ENCODE results near the gene RAD1.

RAD1 gene

GRCh38 chr5:34916518-34916917, 1.2 kb upstream of the RAD1 start:
- no peak for DNase-seq (ENCODE audit: low read depth)

- peak; percentile 7 for DNase-seq (ENCODE audit: low read depth)
Observed at GRCh38 chr5:34915856-34916192, 520 bp upstream of the RAD1 start.

DNA sequence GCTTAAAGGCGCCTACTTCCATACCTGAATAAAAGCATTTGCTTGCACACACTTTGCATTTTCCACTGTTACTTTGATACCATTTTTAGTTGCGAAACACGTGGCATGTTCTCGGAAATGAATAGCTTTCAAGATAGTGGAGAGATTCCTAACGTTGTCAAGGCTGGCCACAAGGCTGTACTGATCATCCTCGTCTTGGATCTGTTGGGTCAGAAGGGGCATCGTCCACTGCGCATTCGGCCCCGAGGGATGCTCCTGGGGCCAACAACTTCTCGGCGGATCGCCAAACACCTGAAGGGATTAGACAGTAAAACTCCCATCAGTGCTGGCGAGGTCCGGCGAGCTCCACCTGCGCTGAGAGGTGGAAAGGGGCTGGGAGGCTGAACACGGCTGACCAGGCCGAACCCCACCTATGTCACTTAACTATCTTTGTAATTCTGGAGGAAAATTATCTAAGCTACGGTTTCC, 599 bp downstream of the RAD1 start:
- DNase-seq (ENCODE audit: low read depth): peak; percentile 19

DNA sequence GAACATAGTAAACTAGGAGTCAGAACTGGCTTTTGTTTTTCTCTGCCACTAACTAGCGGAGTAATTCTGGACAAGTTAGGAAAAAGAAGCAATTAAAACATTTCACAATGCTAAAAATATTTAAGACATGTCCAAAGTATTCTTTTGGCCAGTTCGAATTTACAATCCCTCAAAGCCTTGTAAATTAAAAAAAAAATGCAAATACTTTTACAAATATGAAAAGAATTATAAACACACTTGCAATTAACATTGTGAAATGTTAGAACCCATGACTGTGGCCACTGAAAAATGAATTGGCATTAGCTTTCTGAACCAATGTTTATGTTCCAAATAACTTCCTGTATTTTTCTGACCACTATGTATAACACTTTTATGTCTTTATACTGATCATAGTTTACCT, 2.2 kb downstream of the RAD1 start:
- no peak for DNase-seq (ENCODE audit: low read depth)

DNA sequence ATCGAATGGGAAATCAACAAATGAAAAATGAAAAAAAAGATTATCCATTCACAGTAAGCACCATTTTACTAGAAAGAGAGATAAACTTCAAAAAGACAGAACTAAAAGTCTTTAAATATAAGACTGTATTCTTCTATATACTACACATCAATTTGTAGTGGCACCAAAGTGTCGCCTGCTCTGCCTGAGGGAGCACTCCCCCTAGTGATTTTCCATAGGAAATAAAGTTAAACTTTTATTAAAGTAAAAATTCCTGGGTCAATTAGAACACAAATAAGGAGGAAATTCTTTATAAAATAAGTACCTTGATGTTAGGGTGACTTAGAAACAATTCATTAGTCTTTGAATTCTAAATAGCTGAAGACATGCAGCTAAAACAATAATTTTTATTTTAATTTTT, 9.7 kb downstream of the RAD1 start:
- DNase-seq (ENCODE audit: low read depth): no peak

- no peak for DNase-seq (ENCODE audit: low read depth)
Observed at GRCh38 chr5:34903260-34903659, 12.0 kb downstream of the RAD1 start.

- no peak for DNase-seq (ENCODE audit: low read depth)
Observed at GRCh38 chr5:34900652-34901051, 14.7 kb downstream of the RAD1 start.

- no peak for DNase-seq (ENCODE audit: low read depth)
Observed at GRCh38 chr5:34899066-34899465, 16.2 kb downstream of the RAD1 start.

DNA sequence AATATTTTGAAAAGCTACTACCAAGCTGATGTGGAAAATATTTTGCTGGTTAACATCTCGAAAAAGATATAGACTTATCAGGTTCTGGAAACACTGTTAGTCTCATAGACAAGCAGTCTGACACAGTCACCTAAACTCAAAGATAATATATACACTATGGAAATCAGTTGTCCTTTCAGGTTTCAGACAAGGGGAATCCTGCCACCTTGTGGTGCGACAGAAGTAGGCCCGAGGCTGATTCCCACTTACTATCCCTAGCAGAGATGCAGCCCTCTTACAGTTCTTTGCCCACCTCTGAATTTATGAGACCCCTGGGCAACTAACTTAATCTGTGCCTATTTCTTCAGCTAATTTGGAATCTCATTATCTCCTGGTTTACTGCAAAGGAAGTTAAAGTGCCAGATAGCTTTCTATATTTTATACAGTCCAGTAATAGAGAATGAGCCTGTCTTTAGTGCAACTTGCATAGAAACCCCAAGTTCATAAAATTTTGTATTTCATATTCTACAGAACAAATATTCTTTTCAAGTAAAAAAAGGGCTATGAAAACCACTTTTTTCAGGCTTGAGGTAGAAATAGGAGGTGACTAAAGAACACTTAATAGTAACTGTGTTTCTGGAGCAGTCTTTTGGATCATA, 16.9 kb downstream of the RAD1 start:
- peak; percentile 5 for DNase-seq (ENCODE audit: low read depth)

DNA sequence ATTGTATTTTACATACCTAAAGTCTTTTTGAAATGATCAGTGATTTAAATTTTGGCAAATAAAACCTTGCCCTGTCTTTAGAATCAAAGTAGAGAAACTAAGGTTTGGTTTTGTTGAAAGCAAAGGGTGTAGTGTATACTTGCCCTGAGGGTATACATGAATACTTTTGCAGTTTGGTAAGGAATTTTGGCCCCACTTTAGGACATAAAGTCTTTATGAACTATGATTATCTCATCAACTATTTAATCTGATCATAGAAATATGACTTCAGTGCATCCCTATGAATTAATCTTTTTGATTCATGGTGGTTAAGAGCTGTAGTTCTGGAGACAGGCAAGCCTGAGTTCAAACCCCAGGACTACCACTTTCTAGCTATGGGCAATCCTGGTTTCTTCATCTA, 17.7 kb downstream of the RAD1 start:
- no peak for DNase-seq (ENCODE audit: low read depth)

DNA sequence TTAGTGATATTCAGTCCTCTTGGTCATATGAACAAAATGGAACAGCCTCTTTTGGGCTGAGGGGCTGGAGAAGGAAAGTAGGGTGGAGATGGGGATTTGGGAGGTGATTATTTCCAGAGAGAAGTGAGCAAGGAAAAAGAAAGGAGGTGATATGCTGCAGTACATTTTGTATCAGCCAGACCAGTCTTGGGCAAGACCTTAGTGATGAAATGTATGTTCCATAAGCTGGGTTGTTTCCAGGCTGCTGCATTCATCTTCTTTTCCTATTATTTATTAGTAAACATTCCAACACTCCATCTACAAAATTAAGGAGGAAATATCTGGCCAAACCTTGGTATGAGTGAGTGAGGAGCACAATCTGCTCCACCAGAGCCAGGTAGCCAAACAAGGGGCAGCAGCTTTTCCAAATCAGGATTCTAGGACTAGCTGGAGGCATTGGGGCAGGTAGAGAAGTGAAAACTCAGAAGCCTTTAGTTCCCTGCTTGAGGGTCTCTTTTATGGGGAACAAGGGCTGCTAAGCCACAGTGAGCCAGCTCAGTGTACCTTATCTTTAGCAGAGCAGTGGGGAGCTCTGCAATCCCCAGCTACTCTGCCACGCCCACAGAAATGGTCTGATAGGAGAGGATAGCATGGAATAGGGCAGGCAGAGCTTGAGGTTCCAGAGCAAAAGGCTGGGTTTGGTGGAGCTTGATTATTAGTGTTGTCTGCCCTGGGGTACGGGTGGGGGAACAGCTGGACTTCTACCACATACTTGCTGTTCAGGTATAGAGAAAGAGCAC, 19.5 kb downstream of the RAD1 start:
- DNase-seq (ENCODE audit: low read depth): no peak

GRCh38 chr5:34894716-34895115, 20.6 kb downstream of the RAD1 start:
- DNase-seq (ENCODE audit: low read depth): no peak

GRCh38 chr5:34892414-34892813, 22.9 kb downstream of the RAD1 start:
- no peak for DNase-seq (ENCODE audit: low read depth)

GRCh38 chr5:34891981-34892380, 23.3 kb downstream of the RAD1 start:
- no peak for DNase-seq (ENCODE audit: low read depth)

DNA sequence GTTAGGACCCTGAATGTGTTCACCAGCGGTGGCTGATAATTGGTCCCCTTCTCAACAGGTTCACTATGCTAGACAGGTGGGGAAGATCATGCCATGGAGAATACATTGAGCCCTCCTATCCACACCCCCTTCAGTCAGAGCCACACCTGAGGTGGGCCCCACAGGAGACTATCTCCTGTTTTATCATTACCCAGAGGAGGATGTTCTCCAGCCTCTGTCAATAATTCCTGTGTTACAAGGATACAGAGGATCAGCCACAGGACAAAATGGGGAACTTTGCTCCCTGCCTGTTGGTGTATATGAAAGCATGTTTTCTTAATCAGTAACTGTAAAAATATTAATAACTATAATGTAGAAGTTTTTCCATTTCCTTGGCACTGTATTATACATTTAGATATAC, 25.9 kb downstream of the RAD1 start:
- no peak for DNase-seq (ENCODE audit: low read depth)

- no peak for DNase-seq (ENCODE audit: low read depth)
Observed at GRCh38 chr5:34886392-34887119, 28.7 kb downstream of the RAD1 start.

- DNase-seq (ENCODE audit: low read depth): no peak
Observed at GRCh38 chr5:34881246-34881645, 34.1 kb downstream of the RAD1 start.

DNA sequence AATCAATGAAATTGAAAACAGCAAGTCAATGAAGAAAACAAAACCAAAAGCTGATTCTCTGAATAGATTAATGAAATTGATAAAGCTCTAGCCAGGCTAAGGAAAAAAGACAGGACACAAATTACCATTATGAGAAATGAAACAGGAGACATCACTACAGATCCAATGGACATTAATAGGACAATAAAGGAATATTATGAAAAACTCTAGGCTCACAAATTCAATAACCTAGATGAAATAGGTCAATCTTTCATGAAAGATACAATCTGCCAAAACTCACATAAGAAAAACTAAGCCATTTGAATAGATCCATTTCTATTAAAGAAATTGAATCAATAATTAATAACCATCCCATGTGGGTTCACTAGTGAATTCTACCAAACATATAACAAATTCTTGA, 39.0 kb downstream of the RAD1 start:
- DNase-seq (ENCODE audit: low read depth): no peak

DNA sequence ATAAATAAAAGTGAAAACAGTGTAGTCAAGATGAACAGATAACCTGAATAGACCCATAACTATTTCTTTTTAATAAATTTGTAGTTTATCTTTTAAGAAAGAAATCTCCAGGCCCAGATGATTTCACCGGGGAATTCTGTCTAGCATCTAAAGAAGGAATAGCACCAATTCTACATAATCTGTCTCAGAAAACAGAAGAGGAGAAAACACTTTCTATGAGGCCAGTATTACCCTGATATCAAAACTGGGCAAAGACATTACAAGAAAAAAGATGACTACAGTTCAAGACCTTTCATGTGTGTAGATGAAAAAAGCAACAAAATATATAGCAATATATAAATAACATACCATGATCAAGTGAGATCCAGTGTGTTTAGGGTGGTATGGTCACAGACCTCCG, 44.9 kb downstream of the RAD1 start:
- DNase-seq (ENCODE audit: low read depth): no peak

DNA sequence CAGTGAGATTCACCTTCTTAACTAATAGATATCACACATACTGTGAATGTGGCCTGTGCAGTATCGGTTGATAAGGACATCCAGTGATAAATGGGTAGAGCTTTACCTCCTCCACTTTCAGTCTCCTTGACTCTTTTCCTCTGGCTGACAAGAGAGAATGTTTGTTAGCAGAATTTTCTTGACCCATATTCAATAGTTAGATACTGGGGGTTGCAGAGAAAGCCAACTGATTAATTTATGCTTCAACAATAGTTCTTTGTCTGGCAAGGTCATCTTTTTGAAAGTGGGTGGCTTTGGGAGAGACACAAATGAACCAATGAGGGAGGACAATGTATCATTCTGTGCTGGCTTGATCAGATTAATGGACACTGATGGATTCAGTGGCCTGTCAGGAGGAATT, 46.0 kb downstream of the RAD1 start:
- DNase-seq (ENCODE audit: low read depth): no peak

GRCh38 chr5:34868791-34869190, 46.5 kb downstream of the RAD1 start:
- no peak for DNase-seq (ENCODE audit: low read depth)

GRCh38 chr5:34867660-34868059, 47.6 kb downstream of the RAD1 start:
- no peak for DNase-seq (ENCODE audit: low read depth)

GRCh38 chr5:34866989-34867471, 48.3 kb downstream of the RAD1 start:
- DNase-seq (ENCODE audit: low read depth): no peak
